ENCODE results near the gene RBM33. TPM values are rescaled to one million over a fixed set of nuclear protein-coding genes. Genes with fewer than 3 reads are reported as not detected.

The RBM33 gene
- total and polyA plus RNA-seq, 2 of the 8 experiments (the other 6 are each of a cell fraction or from before 2014, with no cell fraction given), result 16.5 to 64.6 TPM

DNA sequence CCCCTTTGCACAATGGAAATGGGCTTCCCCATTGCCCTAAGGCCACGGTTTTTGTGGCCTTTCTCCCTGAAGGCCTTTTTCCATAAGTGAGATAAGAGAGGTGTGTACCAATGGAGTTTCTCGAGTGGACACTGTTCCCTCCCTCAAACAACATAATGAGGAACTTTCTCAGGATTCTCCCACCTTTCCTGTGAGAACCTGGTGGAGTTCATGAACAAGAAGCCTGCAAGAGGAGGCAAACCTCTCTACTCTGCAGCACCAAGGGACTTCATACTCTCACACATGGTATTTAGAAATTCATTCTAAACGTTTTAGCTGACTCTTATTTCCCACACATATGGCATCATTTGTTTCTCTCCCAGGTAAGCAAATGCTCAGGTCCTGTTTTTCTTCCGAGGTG, 7.3 kb upstream of the RBM33 start (continued):
- TF ChIP-seq RNF2 (IDR thresholded peaks at IDR 0.05; ENCODE audit: borderline replicate concordance, low read depth, low read length, missing control alignments, poor library complexity, severe bottlenecking), result no peak
- TF ChIP-seq KDM5A (IDR thresholded peaks at IDR 0.05; ENCODE audit: low read length), result no peak
- TF ChIP-seq EGR1 (IDR thresholded peaks at IDR 0.05; ENCODE audit: borderline replicate concordance, low read depth, low read length), result no peak
- TF ChIP-seq CREB1 (IDR thresholded peaks at IDR 0.05), result no peak
- no peak for TF ChIP-seq KDM1A (IDR thresholded peaks at IDR 0.05; ENCODE audit: borderline replicate concordance, low read length)
